Hepatocyte (in vitro differentiated cells): ENCODE results near the gene ABCA12. TPM values are rescaled to one million over a fixed set of nuclear protein-coding genes. Genes with fewer than 3 reads are reported as not detected.

Experiments
- DNase-seq: peaks from one replicate; pipeline ENCODE4 v3.0.0-alpha.2; 2016; ENCODE audit warnings: low spot score
- H2AFZ ChIP-seq: fragments of 200-600 bp; sonication (generic); 2 replicates; pipeline ENCODE4 v1.6.0; 2016; ENCODE audit warnings: antibody characterized with exemption, mild to moderate bottlenecking
- H3K27ac ChIP-seq: fragments of 200-600 bp; sonication (generic); 2 replicates; pipeline ENCODE4 v1.5.1; 2016; ENCODE audit warnings: mild to moderate bottlenecking
- H3K27me3 ChIP-seq: fragments of 200-600 bp; sonication (generic); 2 replicates; pipeline ENCODE4 v1.6.1; 2016
- H3K36me3 ChIP-seq: fragments of 200-600 bp; sonication (generic); replicated peaks from 2 replicates; pipeline ENCODE4 v1.5.1; 2016; ENCODE audit warnings: low read depth; ENCODE audit not compliant: insufficient read depth
- H3K4me1 ChIP-seq: fragments of 200-600 bp; sonication (generic); 2 replicates; pipeline ENCODE4 v1.5.1; 2016; ENCODE audit warnings: mild to moderate bottlenecking, moderate library complexity; ENCODE audit not compliant: insufficient read depth
- H3K4me2 ChIP-seq: fragments of 200-600 bp; sonication (generic); 2 replicates; pipeline ENCODE4 v1.6.0; 2016
- H3K4me3 ChIP-seq: fragments of 200-600 bp; sonication (generic); 2 replicates; pipeline ENCODE4 v1.5.1; 2016; ENCODE audit warnings: mild to moderate bottlenecking
- H3K79me2 ChIP-seq: fragments of 200-600 bp; sonication (generic); 2 replicates; pipeline ENCODE4 v1.6.0; 2017; ENCODE audit warnings: mild to moderate bottlenecking
- H3K9me2 ChIP-seq: fragments of 200-600 bp; sonication (generic); replicated peaks from 2 replicates; pipeline ENCODE4 v1.6.0; 2017; ENCODE audit warnings: mild to moderate bottlenecking; ENCODE audit not compliant: insufficient read depth
- H3K9me3 ChIP-seq: fragments of 200-600 bp; sonication (generic); 2 replicates; pipeline ENCODE4 v1.5.1; 2016; ENCODE audit warnings: low read depth, mild to moderate bottlenecking
- H4K20me1 ChIP-seq: fragments of 200-600 bp; sonication (generic); 2 replicates; pipeline ENCODE4 v1.6.0; 2016; ENCODE audit warnings: mild to moderate bottlenecking; ENCODE audit not compliant: insufficient read depth, poor library complexity, severe bottlenecking
- CTCF ChIP-seq: fragments of 200-600 bp; sonication (generic); IDR thresholded peaks from 2 replicates; pipeline ENCODE4 v1.5.1; 2016; ENCODE audit warnings: antibody characterized with exemption, mild to moderate bottlenecking; ENCODE audit not compliant: poor library complexity
- EZH2 ChIP-seq: fragments of 200-600 bp; sonication (generic); IDR thresholded peaks from 2 replicates; pipeline ENCODE4 v1.6.1; 2016; ENCODE audit warnings: antibody characterized with exemption, mild to moderate bottlenecking, borderline replicate concordance
- EZH2phosphoT487 ChIP-seq: fragments of 200-600 bp; sonication (generic); IDR thresholded peaks from one replicate; pipeline ENCODE4 v1.6.1; 2018; ENCODE audit warnings: antibody characterized with exemption, mild to moderate bottlenecking, low read depth, moderate library complexity; ENCODE audit not compliant: unreplicated experiment, severe bottlenecking
- WGBS: methylation state at CpG from one replicate; pipeline ENCODE4 v1.1.6; 2016; ENCODE audit warnings: low lambda C conversion rate; ENCODE audit errors: missing lambda C conversion rate; 5-methylcytosine and 5-hydroxymethylcytosine counted together
- polyA plus RNA-seq: library from polyadenylated mRNA; unstranded; fragments of >200 nt; fragmentation: Nextera tagmentation; extraction: Ambion mirVana; gene quantifications from 2 replicates; pipeline ENCODE4 v1.2.1, GENCODE V29; 2016
- total RNA-seq: library from RNA; depleted of rRNA; stranded (reverse); fragments of >200 nt; gene quantifications from 2 replicates; pipeline ENCODE4 v1.2.3, GENCODE V29; 2014

The ABCA12 gene
- total and polyA plus RNA-seq, 2 experiments from 2014 or later = 0.15 to 0.23 TPM

GRCh38 chr2:214995926-214996670 is 142.3 kb downstream of the ABCA12 start:
- Histone ChIP-seq H3K4me2 (no peak overlapping the region), H3K4me1 (peaks cover 7% of the 10 kb centered on the region), H2AFZ (no peak overlapping the region), H3K4me3 (no peak overlapping the region), H4K20me1 (no peaks in the 10 kb centered on the region), H3K36me3 (no peaks in the 10 kb centered on the region), H3K9me2 (no peaks in the 10 kb centered on the region), H3K27ac (no peak overlapping the region), H3K27me3 (no peaks in the 10 kb centered on the region), H3K79me2 (no peaks in the 10 kb centered on the region), H3K9me3 (no peaks in the 10 kb centered on the region)
- WGBS = 93% methylated on average over 4 of the region's 4 CpGs
- no peak for DNase-seq
- TF ChIP-seq EZH2phosphoT487 (no peak), EZH2 (no peak)

DNA sequence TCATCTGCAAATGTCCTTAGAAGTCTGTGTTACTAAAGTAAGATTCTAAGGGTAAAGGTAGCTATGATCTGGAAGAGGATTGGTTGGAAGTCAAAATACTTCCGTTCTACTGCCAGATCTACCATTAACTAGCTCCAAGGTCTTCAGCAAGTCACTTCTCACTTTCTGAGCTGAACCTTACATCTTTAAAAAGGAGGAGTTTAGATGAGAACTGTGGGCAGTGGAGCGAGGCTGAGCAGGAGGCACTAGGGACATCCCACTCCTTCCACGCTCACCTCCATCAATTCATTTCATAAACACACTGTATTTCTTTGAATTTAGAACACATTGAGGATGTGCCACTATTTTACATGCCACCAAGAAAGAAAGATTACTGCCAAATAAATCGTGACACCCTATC is 143.0 kb downstream of the ABCA12 start:
- TF ChIP-seq EZH2phosphoT487 (no peak), EZH2 (no peak), CTCF (no peak)
- H3K9me2 ChIP-seq = no peaks in the 10 kb centered on the region
- 95% methylated on average over 4 of the region's 4 CpGs for WGBS
- no peaks in the 10 kb centered on the region for H3K9me3 ChIP-seq
- no peak overlapping the region for H3K4me2 ChIP-seq
- DNase-seq = no peak
- no peaks in the 10 kb centered on the region for H3K79me2 ChIP-seq
- H3K4me1 ChIP-seq = peaks cover 7% of the 10 kb centered on the region
- H3K4me3 ChIP-seq = no peak overlapping the region
- H2AFZ ChIP-seq = no peak overlapping the region
- H3K36me3 ChIP-seq = no peaks in the 10 kb centered on the region
- H3K27ac ChIP-seq = no peak overlapping the region
- no peaks in the 10 kb centered on the region for H4K20me1 ChIP-seq
- H3K27me3 ChIP-seq = no peaks in the 10 kb centered on the region

GRCh38 chr2:214992911-214993310 is 145.5 kb downstream of the ABCA12 start:
- WGBS = 92% methylated on average over 4 of the region's 4 CpGs
- Histone ChIP-seq H3K9me3 (no peaks in the 10 kb centered on the region), H3K9me2 (no peaks in the 10 kb centered on the region), H3K79me2 (no peaks in the 10 kb centered on the region), H4K20me1 (no peaks in the 10 kb centered on the region), H2AFZ (no peak overlapping the region), H3K36me3 (no peaks in the 10 kb centered on the region), H3K4me2 (no peak overlapping the region), H3K27me3 (no peaks in the 10 kb centered on the region), H3K4me1 (peaks cover 7% of the 10 kb centered on the region), H3K27ac (no peak overlapping the region), H3K4me3 (no peak overlapping the region)
- TF ChIP-seq EZH2phosphoT487 = no peak
- DNase-seq = no peak

DNA sequence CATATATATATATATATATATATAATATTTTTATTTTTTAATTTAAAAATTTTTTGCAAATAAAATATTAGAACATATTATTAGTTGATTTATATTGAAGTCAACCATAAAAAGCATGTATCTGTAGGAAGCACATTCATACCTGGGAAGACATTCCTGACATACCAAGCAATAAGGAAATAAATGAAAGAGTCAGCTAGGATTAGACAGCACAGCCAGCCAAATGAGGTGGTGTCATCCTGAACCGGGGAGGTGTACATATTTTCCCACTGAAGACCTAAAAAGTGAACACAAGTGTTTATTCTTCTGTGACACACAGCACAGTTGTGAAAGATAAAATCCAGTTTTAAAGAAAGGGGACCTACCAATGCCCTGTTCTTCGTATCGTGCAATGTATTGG is 149.2 kb downstream of the ABCA12 start:
- Histone ChIP-seq H3K4me1 (peaks cover 7% of the 10 kb centered on the region), H3K4me3 (no peak overlapping the region), H3K4me2 (no peak overlapping the region), H3K9me3 (no peaks in the 10 kb centered on the region), H4K20me1 (no peaks in the 10 kb centered on the region), H3K27ac (no peak overlapping the region), H3K27me3 (no peaks in the 10 kb centered on the region), H3K9me2 (no peaks in the 10 kb centered on the region), H3K36me3 (no peaks in the 10 kb centered on the region), H2AFZ (no peak overlapping the region), H3K79me2 (no peaks in the 10 kb centered on the region)
- no peak for TF ChIP-seq CTCF
- no peak for TF ChIP-seq EZH2
- no peak for TF ChIP-seq EZH2phosphoT487
- DNase-seq = no peak
- WGBS = 76% methylated on average over 3 of the region's 3 CpGs
